Right ventricle myocardium inferior (tissue), 1 donor: Measurements from ENCODE around the gene HLA-DOB. TPM values are rescaled to one million over a fixed set of nuclear protein-coding genes. Genes with fewer than 3 reads are reported as not detected.

Experiments
- ATAC-seq: fragments of 200-7000 bp; cut with Tn5 transposase; one replicate; pipeline ENCODE4 v1.9.1; 2020; ENCODE audit warnings: mild to moderate bottlenecking, moderate library complexity
- DNase-seq: peaks from one replicate; pipeline ENCODE4 v3.0.0; 2021; ENCODE audit errors: missing footprints
- intact Hi-C: fragments of 100-400 bp; cut with DNase I; formaldehyde crosslinking; loops from one replicate; pipeline ENCODE4 v1.11.0; 2022
- total RNA-seq: library from RNA; stranded (reverse); fragmentation: NEBNext Ultra II Directional; extraction: Animal tissue kit (Norgen Biotek cat#: 25700); gene quantifications from one replicate; pipeline ENCODE4 v1.2.1, GENCODE V29; 2021
- donor health status: DM: no; HTN: yes; CAD: no; lungs with severe emphysema.

HLA-DOB gene
- total RNA-seq, 1 donor from 2014 or later, result not detected

GRCh38 chr6:32844839-32845383 is 28.1 kb upstream of the HLA-DOB start:
- intact Hi-C loops, result no loop called here
- ATAC-seq, result no peak

DNA sequence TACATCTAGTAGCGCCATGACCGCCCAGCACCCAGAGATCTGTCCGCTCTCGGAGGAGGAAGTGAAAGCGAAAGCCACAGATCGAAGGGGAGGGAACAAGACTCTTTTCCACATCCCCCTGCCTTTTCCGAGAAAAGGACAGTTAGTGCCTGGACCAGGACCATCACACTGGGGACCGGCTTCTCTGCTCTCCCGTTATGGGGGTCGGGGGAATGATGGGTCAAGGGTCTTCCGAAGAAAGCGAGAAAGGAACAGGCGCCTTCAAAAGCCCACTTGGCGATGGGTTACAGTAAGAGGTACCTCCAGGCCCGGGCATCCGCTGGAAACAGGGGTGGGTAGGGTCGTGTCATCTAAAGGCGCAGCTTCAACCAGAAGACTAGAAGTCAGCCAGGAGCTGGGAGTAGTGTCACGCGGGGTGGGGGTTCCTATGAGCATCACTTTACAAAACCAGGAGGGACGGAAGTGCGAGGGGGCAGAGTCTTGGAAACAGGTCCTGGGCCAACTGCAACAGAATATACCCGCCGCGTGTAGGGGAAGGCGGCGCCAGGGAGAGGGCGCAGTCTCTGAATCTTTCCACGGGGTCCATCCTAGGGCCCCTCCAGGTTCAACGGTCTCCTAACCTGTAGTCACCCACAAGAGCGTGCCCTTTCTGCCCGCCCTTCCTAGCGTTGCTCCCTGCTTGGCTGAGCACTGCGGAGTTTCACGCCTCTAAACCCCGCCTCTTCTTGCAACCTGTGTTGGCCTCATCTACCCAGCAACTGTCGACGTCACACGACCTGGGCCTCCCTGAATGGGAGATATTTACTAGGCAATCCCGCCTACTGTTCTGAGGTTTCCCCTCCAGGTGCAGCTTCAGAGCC is 27.4 kb upstream of the HLA-DOB start, which contains the start of gene PSMB8:
TSS of gene PSMB8 (minus strand) at position 69 of the 860 bp plus-strand sequence. CDS start at position 18, 51 bp downstream.
- ATAC-seq, result peak; percentile 98
- peak; percentile 97 for DNase-seq
- intact Hi-C loops, result no loop called here

More at GRCh38 chr6:32844839-32845383, 28.1 kb upstream of the HLA-DOB start:
- no peak for DNase-seq

- intact Hi-C loops, result no loop called here
- DNase-seq, result no peak
- no peak for ATAC-seq
Observed at GRCh38 chr6:32843331-32843978, 26.7 kb upstream of the HLA-DOB start.

- intact Hi-C loops, result no loop called here
- DNase-seq, result no peak
- ATAC-seq, result no peak
Observed at GRCh38 chr6:32842690-32843089, 25.9 kb upstream of the HLA-DOB start.

GRCh38 chr6:32842021-32842650 is 25.3 kb upstream of the HLA-DOB start:
- intact Hi-C loops, result no loop called here
- DNase-seq, result no peak
- no peak for ATAC-seq

DNA sequence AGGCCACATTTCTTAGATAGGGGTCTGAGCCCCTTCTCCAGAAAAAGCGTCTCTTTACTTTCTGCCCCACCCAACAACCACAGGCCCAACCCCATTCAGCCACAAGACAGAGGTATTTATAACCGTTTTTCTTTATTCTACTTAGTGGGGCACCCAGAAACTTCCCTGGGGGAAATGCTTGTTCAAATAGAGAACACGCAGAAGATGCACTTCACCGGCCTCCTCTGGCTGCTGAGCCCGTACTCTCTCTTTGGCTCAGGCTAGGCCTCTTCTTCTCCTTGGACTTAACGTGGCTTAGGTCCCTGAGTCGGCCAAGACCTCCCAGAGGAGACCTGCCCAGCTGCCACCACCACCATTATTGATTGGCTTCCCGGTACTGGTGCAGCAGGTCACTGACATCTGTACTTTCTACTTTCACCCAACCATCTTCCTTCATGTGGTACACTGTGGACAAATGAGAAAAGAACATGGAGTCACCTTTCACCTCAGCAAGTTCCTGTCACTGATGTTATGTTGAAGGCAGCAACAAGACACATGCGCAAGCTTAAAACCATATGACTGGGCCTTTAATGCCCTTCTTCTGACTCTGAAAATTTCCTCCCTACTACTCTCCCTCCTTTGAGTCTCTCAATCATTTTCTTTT is 23.9 kb upstream of the HLA-DOB start:
- ATAC-seq (no peak), DNase-seq (no peak)
- intact Hi-C loops, result no loop called here

DNA sequence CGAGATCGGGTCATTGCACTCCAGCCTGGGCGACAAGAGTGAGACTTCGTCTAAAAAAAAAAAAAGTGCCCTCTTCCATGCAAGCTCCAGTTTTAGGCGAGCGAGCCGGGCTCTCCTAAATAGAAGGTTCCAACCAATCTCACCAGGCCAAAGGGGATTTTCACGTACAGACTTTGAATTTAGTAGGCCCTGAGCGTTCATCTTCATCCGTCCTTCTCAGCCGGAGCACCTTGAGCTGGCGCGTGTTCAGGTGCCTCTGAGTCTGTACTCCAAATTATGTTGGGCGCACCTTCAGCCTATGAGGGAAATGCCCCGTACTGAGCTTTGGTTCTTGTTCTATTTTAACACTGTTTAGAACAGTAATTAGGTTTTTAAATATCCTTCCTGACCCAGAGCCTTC is 22.6 kb upstream of the HLA-DOB start:
- DNase-seq (no peak), ATAC-seq (no peak)
- intact Hi-C loops, result loop anchor here (5.0 kb wide), 1 partner anchor 133 kb away; no protein-coding TSS in a partner anchor

DNA sequence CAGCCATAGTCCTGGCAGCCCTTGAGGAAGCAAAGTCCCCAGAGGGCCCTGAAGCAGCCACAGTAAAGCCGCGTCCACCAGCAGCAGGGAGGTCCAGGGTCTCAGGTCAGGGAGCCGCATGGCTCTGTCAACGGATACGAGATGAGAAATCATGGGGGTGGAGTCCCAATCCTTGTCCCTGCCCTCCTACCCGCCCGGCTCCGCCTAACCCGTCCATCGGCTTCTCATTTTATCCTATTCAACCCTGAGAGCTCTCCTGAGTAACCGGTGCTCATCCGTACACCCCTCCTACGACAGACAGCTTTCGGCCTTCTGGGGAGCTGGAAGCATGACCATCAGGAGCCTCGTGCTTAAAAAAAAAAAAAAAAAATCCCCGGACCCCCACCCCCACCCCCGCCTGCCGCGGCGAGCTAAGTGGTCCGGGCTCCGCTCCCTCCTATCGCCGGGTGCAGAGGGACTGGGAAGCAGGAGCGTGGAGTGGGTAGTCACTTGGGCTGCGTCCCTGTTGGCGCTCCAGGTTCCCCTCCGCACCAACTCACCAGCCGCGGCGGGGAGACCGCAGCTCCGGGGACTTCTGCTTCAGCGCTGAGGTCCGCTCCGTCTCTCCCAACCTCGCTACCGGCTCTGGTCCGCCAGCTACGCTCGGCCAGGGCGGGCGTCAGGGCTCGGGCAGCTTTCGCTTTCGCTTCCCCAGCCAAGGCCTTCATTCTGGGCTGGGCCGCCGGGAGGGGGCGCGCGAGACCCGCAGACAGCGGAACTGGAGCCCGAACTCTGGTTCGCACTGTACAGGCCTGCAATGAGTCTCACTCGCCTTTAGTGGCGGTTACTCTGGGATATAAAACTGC is 21.5 kb upstream of the HLA-DOB start, which contains the start of gene TAP2:
TSS of gene TAP2 (minus strand) at position 626 of the 845 bp plus-strand sequence. CDS start at position 120, 506 bp downstream.
- DNase-seq, result peak; percentile 98
- intact Hi-C loops, result loop anchor here (1.0 to 5.0 kb wide), 3 partner anchors 16 to 134 kb away; partner anchors contain the start of gene PSMB9
- ATAC-seq, result peak; percentile 97

DNA sequence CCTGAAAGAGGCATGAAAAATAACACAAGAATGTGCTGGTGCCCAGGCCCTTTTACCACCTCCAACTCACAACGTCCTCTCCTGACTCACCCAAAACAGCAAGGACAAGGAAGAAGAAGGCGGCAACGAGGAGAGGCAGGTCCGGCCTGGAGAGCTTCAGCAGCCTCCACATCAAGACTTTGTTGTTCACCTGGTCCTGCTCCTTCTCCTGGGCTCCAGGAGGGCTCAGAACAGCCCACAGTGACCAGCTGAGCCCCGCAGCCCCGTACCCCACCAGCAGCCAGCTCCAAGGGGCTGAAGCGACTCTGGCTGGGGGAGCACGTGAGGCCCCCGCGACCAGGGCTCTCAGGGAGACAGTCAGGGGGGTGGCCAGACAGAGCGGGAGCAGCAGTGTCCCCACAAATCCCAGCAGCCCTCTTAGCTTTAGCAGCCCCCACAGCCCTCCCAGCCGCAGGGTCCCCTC is 20.9 kb upstream of the HLA-DOB start:
- intact Hi-C loops, result loop anchor here (1.0 to 5.0 kb wide), 3 partner anchors 17 to 135 kb away; partner anchors contain the start of gene PSMB9
- ATAC-seq, result no peak
- DNase-seq, result no peak

DNA sequence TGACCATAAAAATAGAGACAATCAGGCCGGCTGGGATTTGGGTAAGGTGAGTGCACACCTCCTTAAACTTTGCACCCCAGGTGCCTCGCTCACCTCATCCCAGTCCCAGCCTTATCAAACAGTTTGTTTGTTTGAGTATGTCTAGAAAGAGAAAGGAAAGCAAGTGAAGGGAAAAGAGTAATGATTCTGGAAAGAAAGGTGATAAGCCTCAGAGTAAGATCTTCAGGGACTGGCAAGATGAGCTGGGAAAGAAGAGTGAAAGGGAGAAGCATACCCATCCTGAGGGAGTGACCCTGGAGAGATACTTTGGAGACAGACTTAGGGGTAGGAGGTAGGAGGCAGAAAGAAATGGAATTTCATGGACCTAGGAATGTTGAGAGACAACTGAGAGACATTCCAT is 20.1 kb upstream of the HLA-DOB start:
- no peak for ATAC-seq
- DNase-seq, result no peak
- intact Hi-C loops, result loop anchor here (5.0 kb wide), 1 partner anchor 135 kb away; no protein-coding TSS in a partner anchor

DNA sequence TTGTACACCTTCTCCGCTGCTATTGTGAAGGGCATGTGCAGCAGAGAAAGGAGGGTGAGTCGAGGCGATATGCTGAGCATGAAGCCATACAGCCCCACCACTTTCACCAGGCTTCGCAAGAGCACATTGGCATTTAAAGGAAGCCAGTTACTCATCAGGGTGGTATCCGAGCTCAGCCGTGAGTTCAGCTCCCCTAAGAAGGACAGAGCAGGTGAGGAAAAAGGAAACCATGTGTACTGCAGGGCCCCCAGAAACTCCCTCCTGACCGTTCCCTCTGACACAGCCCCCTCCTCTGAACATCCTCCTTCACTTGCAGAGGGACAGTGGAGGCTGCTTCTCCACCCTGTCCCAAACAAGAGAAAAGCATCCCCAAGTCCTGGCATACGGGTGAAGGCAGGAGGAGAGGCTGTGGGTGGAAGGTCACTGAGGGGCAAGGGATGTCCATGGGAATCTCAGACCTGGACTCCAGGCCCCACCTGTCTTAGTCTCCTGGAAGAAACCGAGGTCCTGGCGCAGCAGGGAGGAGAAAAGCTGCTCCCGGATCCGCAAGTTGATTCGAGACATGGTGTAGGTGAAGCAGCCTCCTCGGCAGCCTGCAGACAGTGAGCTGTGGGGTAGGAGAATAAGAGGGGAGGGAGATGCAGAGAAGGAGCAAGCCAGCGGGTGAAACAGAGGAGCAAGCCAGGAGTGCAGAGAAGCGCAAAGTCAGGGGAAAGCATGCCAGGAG is 18.5 kb upstream of the HLA-DOB start:
- no peak for ATAC-seq
- no peak for DNase-seq
- intact Hi-C loops, result loop anchor here (5.0 kb wide), 1 partner anchor 137 kb away; no protein-coding TSS in a partner anchor

DNA sequence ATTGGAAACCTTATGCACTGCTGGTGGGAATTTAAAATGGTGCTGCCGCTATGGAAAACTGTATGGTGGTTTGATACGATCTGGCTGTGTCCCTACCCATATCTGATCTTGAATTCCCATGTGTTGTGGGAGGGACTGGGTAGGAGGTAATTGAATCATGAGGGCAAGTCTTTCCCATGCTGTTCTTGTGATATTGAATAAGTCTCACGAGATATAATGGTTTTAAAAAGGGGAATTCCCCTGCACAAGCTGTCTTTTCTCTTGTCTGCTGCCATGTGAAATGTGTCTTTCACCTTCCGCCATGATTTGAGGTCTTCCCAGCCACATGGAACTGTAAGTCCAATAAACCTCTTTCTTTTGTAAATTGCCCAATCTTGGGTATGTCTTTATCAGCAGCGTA is 16.9 kb upstream of the HLA-DOB start:
- ATAC-seq (no peak), DNase-seq (no peak)
- intact Hi-C loops, result no loop called here

DNA sequence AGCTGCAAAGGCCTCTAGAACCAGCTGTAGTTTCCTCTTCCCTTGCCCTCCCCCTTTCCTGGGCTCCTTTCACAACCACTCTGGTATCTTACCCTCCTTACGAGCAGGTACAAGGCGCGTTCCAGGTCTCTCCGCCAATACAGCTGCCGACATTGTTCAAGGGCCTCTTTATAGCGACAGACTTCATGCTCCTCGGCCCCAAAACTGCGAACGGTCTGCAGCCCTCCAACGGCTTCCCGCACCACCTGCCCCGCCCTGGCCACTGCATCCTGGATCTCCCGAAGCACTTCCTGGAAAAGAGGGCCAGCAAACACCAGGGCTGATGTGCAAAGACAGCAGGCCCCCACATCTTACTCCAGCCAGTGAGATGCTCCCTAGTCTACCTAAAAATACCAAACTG is 15.7 kb upstream of the HLA-DOB start:
- intact Hi-C loops, result no loop called here
- ATAC-seq (no peak), DNase-seq (no peak)

- ATAC-seq, result no peak
- no peak for DNase-seq
- intact Hi-C loops, result no loop called here
Observed at GRCh38 chr6:32830936-32831335, 14.1 kb upstream of the HLA-DOB start.

DNA sequence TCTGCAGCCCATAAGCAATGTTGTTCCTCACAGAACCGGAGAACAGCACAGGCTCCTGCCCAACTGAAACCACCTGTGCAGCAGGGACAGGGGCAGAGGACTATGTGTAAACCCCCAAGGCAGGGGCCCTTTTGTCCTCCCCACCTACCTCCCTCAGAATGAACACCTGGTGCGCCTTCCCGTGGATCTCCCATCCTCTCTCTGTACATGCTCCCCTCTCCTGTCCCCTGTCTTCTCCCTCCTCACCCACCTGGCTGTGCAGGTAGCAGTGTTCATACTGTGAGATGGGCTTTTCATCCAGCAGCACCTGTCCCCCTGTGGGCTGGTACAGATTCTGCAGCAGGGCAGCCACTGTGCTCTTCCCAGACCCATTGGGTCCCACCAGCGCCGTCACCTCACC is 13.2 kb upstream of the HLA-DOB start:
- no peak for DNase-seq
- intact Hi-C loops, result no loop called here

DNA sequence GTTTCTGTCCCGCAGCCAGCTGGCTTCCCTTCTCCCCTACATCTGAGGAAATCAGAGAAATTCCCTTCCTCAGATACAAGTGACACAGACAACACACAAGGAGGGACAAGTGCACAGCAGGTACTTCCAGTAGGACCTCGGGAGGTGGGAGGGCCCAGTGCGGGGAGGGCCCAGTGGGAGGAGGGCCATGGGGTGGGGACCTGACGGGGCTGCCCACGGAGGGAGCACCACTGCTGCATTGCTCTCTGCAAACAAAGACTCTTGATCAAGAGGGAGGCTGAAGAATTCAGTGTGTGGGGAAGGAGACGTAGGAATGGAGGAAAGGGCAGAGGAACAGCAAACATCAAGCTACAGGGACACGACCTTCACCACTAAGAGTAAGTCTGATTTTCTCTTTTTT is 12.7 kb upstream of the HLA-DOB start:
- ATAC-seq, result no peak
- intact Hi-C loops, result no loop called here
- DNase-seq, result no peak

More for the DNA sequence above, 13.2 kb upstream of the HLA-DOB start:
- no peak for ATAC-seq

- no peak for DNase-seq
- ATAC-seq, result no peak
- intact Hi-C loops, result loop anchor here (2.0 kb wide), 1 partner anchor 38 kb away; no protein-coding TSS in a partner anchor
Observed at GRCh38 chr6:32827025-32827424, 10.2 kb upstream of the HLA-DOB start.
